ENCODE measurements around the gene NDRG4.

Gene NDRG4

DNA sequence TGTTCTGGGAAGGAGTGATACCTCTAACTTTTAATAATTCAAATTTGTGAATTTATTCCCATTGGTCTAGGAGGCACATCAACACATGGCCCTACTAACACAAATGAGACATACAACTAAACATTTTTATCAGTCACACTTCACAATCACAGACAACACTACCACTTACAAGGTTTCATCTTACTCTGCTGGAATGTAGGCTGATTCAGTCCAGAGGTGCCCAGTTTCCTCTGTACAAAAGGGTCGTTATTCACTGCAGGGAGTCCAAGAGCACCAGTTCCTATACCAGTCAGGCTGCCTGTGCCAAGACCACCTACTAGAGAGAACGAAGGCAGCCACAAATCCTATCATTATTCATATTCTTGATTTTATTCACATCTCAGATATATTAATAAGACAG, 56.7 kb downstream of the NDRG4 start:
- DNase-seq = no peak

All from CD4-positive, alpha-beta T cell treated with Interferon alpha-2 for 1 hour (primary cell).